Stimulated activated naive CD8-positive, alpha-beta T cell treated with anti-CD3 and anti-CD28 coated beads, Interleukin-15, amount 100 ng/mL, for 72 hours (primary cell): ENCODE measurements around the gene RAB11FIP5.
"Not testable (repeated sequence)": the region's sequence is repeated elsewhere in the genome, so short reads cannot be mapped to it uniquely, and the experiment has no call there.

Source experiments
- ATAC-seq: fragments of 150-1000 bp; cut with Tn5 transposase; 2 replicates; pipeline ENCODE4 v1.10.0; 2021; ENCODE audit warnings: mild to moderate bottlenecking, moderate library complexity
- DNase-seq, 2 donors: peaks; one replicate each; pipeline ENCODE4 v3.0.0; 2021 to 2022
- H3K27ac Mint-ChIP-seq, 2 donors: one replicate each; pipeline ENCODE4 v1.8.0; 2022; ENCODE audit warnings: mild to moderate bottlenecking in 2 of 2, mixed read lengths in 2 of 2, moderate library complexity in 2 of 2
- H3K27me3 Mint-ChIP-seq: one replicate; pipeline ENCODE4 v1.8.0; 2022; ENCODE audit warnings: mixed read lengths
- H3K4me1 Mint-ChIP-seq: one replicate; pipeline ENCODE4 v1.8.0; 2022; ENCODE audit warnings: mild to moderate bottlenecking, mixed read lengths
- H3K4me3 Mint-ChIP-seq, 2 donors: one replicate each; pipeline ENCODE4 v1.8.0; 2022; ENCODE audit warnings: mild to moderate bottlenecking in 2 of 2, mixed read lengths in 2 of 2, moderate library complexity in 1 of 2
- H3K9me3 Mint-ChIP-seq, 2 donors: one replicate each; pipeline ENCODE4 v1.8.0; 2022; ENCODE audit warnings: mixed read lengths in 2 of 2

Gene RAB11FIP5

DNA sequence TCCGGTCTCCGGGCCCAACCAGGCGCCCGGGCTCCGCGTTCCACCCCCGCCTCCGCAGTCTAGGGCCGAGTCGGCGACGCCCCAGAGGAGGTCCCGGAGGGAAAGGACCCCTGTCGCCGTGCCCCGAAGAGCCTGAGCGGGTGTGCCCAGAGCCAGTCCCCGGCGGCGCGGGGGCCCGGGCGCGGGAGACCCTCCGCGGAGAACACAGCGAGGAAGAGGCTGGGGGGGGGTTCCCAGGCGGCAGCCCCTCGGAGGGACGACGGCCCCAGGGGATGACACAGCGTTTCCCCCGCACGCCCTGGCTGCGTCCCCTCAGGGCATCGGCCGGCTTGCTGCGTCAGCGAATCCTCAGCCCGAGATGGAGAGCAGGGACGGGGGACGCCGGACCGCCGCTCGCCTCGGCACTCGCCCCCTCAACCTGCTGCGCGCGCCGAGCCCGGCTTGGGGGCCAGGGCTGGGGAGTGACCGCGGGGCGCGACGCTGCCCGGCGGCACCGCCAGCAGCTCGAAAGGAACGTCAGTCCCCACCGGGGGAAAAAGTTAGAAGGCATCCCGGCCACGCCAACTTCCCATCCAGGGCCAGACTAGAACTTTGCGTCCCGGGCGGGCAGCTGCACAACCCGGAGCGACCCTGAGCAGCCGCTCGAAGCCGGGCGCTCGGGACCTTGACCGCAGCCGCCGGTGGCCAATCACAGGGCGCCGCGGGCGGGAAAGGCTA, 41.9 kb downstream of the RAB11FIP5 start:
- peaks cover 34% of the 10 kb centered on the region for H3K4me1 Mint-ChIP-seq
- H3K27ac Mint-ChIP-seq: peak overlapping the region; percentile 64 to 97
- ATAC-seq (peak; percentile 52), DNase-seq (peak; percentile 70 to 73)
- peak overlapping the region; percentile 84 to 92 for H3K4me3 Mint-ChIP-seq
- H3K27me3 Mint-ChIP-seq: no peaks in the 10 kb centered on the region
- no peaks in the 10 kb centered on the region for H3K9me3 Mint-ChIP-seq

DNA sequence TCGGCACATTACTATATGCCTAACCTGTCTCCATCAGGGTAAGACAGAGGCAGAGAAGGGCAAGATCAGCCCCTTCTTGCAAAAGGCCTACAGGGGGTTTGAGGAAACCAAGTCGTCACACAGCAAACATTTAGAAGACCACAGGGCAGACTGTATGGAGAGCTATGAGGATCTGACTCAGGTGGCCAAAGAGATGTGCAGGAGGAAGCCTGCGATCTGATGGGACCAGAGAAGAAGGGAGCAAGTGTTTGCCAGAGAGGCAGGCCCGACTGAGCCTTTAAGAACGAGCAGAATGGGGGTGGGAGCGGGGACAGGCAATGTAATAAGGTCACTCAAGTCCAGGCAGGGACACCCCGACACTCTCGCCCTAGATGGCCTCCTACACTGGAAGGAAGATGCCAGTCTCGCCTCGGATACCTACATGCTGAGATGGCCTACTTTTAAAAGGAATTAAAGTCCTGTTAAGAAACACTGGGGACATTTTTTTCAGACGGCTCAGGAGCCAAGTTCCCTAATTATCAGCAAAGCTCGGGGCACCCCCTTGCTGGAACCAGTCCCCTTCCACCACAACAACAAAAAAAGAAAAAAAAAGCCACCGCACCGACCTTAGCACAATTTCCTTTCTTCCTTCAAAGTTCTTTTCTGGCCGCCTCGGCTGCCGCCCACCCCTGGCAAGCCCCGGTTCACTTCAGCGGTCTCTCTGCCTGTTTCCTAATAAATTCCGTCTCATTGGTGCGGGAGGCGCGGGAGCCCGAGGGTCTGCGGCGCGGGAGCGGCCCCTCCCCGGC, 42.7 kb downstream of the RAB11FIP5 start:
- peak overlapping the region; percentile 84 to 92 for H3K4me3 Mint-ChIP-seq
- no peaks in the 10 kb centered on the region for H3K27me3 Mint-ChIP-seq
- DNase-seq (peak in 1 of 2 donors; percentile 18), ATAC-seq (no peak)
- H3K9me3 Mint-ChIP-seq: no peaks in the 10 kb centered on the region
- peaks cover 37% of the 10 kb centered on the region for H3K4me1 Mint-ChIP-seq
- peak overlapping the region; percentile 64 to 97 for H3K27ac Mint-ChIP-seq

DNA sequence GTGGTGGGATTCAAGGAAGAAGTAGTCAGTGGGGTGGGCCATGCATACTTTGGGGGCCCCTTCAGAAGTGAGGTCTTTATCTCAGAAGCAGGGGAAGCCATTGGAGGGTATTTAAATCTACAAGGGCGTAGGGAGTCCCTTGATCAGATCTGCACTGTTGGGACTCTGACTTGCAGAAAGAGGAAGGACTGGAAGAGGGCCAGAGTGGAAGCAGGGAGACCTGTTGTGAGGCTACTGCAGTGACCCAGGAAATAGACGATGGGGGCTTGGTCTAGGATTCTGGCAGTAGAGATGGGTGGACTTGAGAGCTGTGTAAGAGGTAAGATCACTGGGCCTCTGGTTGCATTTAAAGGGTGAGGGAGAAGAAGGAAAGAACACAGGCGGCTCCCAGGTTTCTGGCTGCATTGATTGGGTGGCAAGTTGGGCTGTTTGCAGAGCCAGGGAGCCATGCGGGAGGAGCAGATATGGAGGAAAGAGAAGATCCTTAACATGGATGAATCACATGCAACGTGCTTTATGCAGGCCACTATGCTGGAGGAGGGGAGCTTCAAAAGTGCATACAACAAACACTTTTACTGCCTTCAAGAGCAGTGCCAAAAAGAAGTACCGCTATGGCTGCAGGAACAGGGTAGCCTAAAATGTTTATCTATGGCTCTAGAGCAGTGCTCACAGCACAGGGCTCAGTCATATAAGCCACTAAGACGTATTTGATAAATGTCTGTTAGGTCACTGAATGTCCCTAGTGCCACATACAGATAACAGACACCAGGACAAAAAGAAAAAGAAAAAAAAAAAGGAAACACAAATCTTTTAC, 43.5 kb downstream of the RAB11FIP5 start:
- no peak for DNase-seq
- Mint-ChIP-seq H3K27me3 (no peaks in the 10 kb centered on the region), H3K4me1 (peaks cover 43% of the 10 kb centered on the region), H3K4me3 (peak overlapping the region; percentile 84 to 92), H3K9me3 (no peaks in the 10 kb centered on the region), H3K27ac (peak overlapping the region in 1 of 2 donors; percentile 7)
- ATAC-seq: no peak

- H3K4me3 Mint-ChIP-seq: no peak overlapping the region
- no peaks in the 10 kb centered on the region for H3K27me3 Mint-ChIP-seq
- no peaks in the 10 kb centered on the region for H3K9me3 Mint-ChIP-seq
- ATAC-seq (no peak), DNase-seq (no peak)
- peaks cover 49% of the 10 kb centered on the region for H3K4me1 Mint-ChIP-seq
- no peak overlapping the region for H3K27ac Mint-ChIP-seq
Measured at GRCh38 chr2:73068147-73068546, 44.6 kb downstream of the RAB11FIP5 start.

DNA sequence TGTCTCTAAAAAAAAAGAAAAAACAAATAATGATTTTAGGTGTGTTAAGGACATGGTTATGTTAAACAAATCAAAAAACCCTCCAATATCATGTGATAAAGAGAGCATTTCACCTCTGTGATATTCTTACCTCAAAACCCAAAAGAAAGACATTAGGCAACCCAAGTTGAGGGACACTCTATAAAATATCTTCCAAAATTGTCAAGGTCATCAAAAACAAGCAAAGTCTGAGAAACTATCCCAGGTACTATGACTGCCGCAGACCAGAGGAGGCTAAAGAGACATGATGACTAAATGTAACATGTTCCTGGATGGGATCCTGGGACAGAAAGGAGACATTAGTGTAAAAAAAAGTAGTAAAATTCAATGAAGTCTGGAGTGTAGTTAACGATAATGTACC, 45.7 kb downstream of the RAB11FIP5 start:
- no peak overlapping the region for H3K4me3 Mint-ChIP-seq
- H3K9me3 Mint-ChIP-seq: no peaks in the 10 kb centered on the region
- H3K4me1 Mint-ChIP-seq: peaks cover 46% of the 10 kb centered on the region
- H3K27me3 Mint-ChIP-seq: no peaks in the 10 kb centered on the region
- H3K27ac Mint-ChIP-seq: no peak overlapping the region
- ATAC-seq: no peak
- no peak for DNase-seq

GRCh38 chr2:73065070-73065469, 47.7 kb downstream of the RAB11FIP5 start:
- not testable (repeated sequence) for H3K27ac Mint-ChIP-seq, H3K4me3 Mint-ChIP-seq

DNA sequence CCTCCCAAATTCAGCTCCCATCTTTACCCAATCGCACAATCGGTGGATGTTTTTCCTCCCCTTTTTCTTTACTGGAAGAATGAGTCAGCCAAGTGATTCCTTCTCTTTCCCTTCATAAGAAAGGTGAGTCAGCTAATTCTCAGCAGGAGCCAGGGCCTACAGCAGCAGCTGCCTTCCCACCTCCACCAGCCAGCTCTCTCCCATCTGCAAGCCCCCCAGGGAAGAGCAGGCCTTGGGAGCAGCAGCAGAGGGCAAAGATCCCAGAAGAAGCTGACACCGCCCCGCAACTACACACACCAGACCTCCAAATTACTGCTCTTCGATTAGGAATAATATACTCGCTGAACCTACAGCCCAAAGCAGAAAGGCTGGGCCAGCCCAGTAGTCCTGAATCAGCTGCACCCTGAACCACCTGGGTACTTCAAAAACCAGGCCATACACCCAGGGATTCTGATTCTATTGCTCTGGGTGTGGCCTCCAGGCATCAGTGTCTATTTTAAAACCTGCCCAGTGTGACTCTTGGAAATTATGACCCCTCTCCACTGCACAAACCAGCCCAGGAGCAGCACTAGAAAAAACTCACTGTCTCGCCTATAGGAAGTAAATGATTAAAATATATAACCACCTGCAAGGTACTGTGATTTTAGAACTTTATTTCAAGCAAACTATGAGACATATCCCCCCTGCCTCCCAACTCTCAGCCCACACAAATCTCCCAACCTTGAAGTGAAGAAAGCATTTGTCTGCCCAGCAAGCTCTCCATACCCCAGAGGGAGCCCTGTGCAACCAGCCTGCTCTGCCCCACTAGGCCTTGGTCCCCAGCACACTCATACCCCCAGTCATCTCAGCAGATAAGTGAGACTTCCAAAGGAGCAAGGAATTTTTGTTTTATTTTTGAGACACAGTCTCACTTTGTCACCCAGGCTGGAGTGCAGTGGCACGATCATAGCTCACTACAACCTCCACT, 48.6 kb downstream of the RAB11FIP5 start:
- DNase-seq (no peak), ATAC-seq (no peak)
- Mint-ChIP-seq H3K9me3 (no peaks in the 10 kb centered on the region), H3K27me3 (no peaks in the 10 kb centered on the region), H3K4me1 (peaks cover 30% of the 10 kb centered on the region), H3K27ac (no peak overlapping the region), H3K4me3 (no peak overlapping the region)

More at GRCh38 chr2:73065070-73065469, 47.7 kb downstream of the RAB11FIP5 start:
- peaks cover 38% of the 10 kb centered on the region for H3K4me1 Mint-ChIP-seq
- not testable (repeated sequence) for H3K27me3 Mint-ChIP-seq, ATAC-seq, DNase-seq, H3K9me3 Mint-ChIP-seq

- Mint-ChIP-seq H3K4me3 (no peak overlapping the region), H3K27me3 (no peaks in the 10 kb centered on the region), H3K4me1 (peaks cover 22% of the 10 kb centered on the region), H3K27ac (no peak overlapping the region), H3K9me3 (no peaks in the 10 kb centered on the region)
- ATAC-seq (no peak), DNase-seq (no peak)
Measured at GRCh38 chr2:73063472-73063871, 49.3 kb downstream of the RAB11FIP5 start.

DNA sequence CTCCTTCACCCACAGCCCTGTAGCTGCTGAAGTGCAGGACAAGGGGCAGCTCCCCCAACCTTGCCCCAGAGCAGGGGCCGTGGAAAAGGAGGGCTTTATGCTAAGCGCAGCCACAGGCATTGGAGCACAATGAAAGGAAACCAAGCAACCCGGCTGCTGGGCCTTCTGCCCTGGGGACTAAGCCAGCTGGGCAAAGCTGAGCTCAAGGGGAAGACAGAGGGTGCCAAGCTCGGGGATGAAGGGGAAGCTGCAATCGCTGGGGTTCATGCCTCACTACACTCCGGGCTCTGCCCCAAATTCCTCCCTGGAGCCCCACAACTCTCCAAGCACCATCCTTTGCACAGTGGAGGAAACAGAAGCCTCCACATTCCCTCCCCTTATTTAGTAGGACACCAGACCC, 53.6 kb downstream of the RAB11FIP5 start:
- no peak for ATAC-seq
- Mint-ChIP-seq H3K9me3 (peaks cover 0 to 4% of the 10 kb centered on the region in 2 donors), H3K27ac (no peak overlapping the region), H3K4me1 (peaks cover 4% of the 10 kb centered on the region), H3K27me3 (no peaks in the 10 kb centered on the region), H3K4me3 (no peak overlapping the region)
- no peak for DNase-seq

GRCh38 chr2:73054980-73055379, 57.8 kb downstream of the RAB11FIP5 start:
- Mint-ChIP-seq H3K27me3 (no peaks in the 10 kb centered on the region), H3K4me1 (no peaks in the 10 kb centered on the region), H3K4me3 (no peak overlapping the region), H3K9me3 (peaks cover 0 to 4% of the 10 kb centered on the region in 2 donors), H3K27ac (no peak overlapping the region)
- ATAC-seq: no peak
- DNase-seq: no peak

GRCh38 chr2:73053316-73054114, 59.2 kb downstream of the RAB11FIP5 start:
- H3K4me3 Mint-ChIP-seq: no peak overlapping the region
- no peaks in the 10 kb centered on the region for H3K4me1 Mint-ChIP-seq
- H3K27me3 Mint-ChIP-seq: no peaks in the 10 kb centered on the region
- ATAC-seq (no peak), DNase-seq (no peak)
- H3K9me3 Mint-ChIP-seq: peaks cover 0 to 4% of the 10 kb centered on the region in 2 donors
- H3K27ac Mint-ChIP-seq: no peak overlapping the region

DNA sequence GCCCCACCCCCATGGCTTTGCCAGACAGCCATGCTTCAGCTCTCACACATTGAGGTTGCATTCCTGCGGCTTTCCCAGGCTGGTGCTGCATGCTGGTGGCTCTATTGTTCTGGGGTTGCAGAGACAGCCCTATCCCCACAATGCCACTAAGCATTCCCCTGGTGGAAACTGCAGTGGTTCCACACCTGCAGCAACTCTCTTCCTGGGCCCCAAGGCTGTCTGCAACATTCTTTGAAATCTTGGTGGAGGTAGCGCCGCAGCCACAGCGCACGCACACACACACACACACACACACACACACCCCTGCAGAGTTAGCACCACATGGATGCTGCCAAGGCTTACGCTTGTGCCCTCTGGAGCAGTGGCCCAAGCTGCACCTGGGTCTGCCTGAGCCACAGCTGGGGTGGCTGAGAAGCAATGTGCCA, 62.6 kb downstream of the RAB11FIP5 start:
- no peak overlapping the region for H3K27ac Mint-ChIP-seq
- ATAC-seq (no peak), DNase-seq (no peak)
- no peaks in the 10 kb centered on the region for H3K27me3 Mint-ChIP-seq
- H3K4me3 Mint-ChIP-seq: no peak overlapping the region
- peaks cover 6% of the 10 kb centered on the region for H3K4me1 Mint-ChIP-seq
- H3K9me3 Mint-ChIP-seq: no peaks in the 10 kb centered on the region

DNA sequence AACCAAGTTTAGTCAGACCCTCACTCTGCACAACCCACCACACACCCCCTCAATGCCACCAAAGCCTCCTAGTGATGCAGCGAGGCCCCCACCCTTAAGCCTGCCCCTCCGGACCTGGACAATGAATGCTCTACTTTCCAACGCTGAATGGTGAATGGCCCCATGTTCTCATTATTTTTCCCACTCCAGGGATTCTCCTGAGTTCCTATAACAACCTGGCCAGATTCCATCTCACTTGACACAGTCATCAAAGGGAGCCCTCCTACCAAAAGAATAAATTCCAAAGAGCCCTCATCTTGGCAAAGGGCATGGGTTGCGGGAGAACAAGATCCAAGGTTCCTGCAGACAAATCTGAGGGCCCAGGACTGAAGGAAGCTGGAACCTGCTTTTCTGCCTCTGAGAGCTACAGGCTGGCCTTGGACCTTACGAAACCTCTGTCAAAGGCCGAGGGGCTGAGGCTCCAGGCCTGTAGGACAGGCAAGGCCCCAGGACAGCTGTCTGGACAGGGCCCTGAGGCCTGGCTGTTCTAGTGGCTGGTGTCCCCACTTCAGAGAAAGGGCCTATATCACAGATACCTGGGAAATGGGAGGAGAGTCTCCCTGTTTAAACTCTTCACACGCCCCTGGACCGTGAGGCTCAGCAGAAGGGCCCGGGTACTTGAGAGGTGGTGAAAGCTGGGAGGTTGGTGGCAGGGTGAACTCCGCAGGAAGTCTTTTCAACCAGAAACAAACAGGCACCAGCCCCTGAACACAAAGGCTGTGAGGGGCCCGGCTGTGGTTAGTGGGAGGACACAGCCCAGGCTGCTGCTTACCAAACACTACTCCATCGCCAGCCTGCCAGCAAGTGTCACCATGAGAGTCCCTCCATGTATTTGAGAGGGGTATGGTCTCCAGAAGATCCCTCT, 68.6 kb downstream of the RAB11FIP5 start:
- H3K4me1 Mint-ChIP-seq: peaks cover 20% of the 10 kb centered on the region
- H3K4me3 Mint-ChIP-seq: peak overlapping the region in 1 of 2 donors; percentile 11
- peak; percentile 70 for ATAC-seq
- peak overlapping the region; percentile 47 to 77 for H3K27ac Mint-ChIP-seq
- H3K9me3 Mint-ChIP-seq: no peaks in the 10 kb centered on the region
- peak in 1 of 2 donors; percentile 16 for DNase-seq
- H3K27me3 Mint-ChIP-seq: no peaks in the 10 kb centered on the region
